Endodermal cell (in vitro differentiated cells): ENCODE data around the gene B3GNT2. TPM values are rescaled to one million over a fixed set of nuclear protein-coding genes. Genes with fewer than 3 reads are reported as not detected.

Experiments
- DNase-seq: peaks from one replicate; pipeline ENCODE4 v3.0.0-alpha.2; 2017
- H3K27ac ChIP-seq: 2 replicates; pipeline ENCODE4 v1.5.1; 2013; ENCODE audit warnings: mild to moderate bottlenecking, low read depth, low read length, moderate library complexity
- H3K27me3 ChIP-seq: 2 replicates; pipeline ENCODE4 v1.6.1; 2013; ENCODE audit warnings: mild to moderate bottlenecking, low read length, moderate library complexity; ENCODE audit not compliant: insufficient read depth, control insufficient read depth, poor library complexity, severe bottlenecking
- H3K36me3 ChIP-seq: 2 replicates; pipeline ENCODE4 v1.7.0; 2013; ENCODE audit warnings: mild to moderate bottlenecking, low read length, moderate library complexity; ENCODE audit not compliant: control insufficient read depth, insufficient read depth
- H3K4me1 ChIP-seq: one replicate; pipeline ENCODE4 v1.7.0; 2013; ENCODE audit warnings: low read length; ENCODE audit not compliant: control insufficient read depth, insufficient read depth
- H3K4me3 ChIP-seq: 2 replicates; pipeline ENCODE4 v1.5.1; 2013; ENCODE audit warnings: mild to moderate bottlenecking, low read length, moderate library complexity
- H3K9ac ChIP-seq: 2 replicates; pipeline ENCODE4 v1.6.1; 2013; ENCODE audit warnings: mild to moderate bottlenecking, low read length, moderate library complexity; ENCODE audit not compliant: poor library complexity, severe bottlenecking; ENCODE audit errors: extremely low read depth
- H3K9me3 ChIP-seq: 2 replicates; pipeline ENCODE4 v1.6.1; 2013; ENCODE audit warnings: mild to moderate bottlenecking, low read length, moderate library complexity; ENCODE audit not compliant: control insufficient read depth
- H3K27ac Mint-ChIP-seq: 2 replicates; pipeline ENCODE4 v1.8.0; 2020; ENCODE audit warnings: mixed read lengths
- H3K27me3 Mint-ChIP-seq: 2 replicates; pipeline ENCODE4 v1.8.0; 2021; ENCODE audit warnings: mild to moderate bottlenecking, mixed read lengths; ENCODE audit not compliant: insufficient read depth
- H3K36me3 Mint-ChIP-seq: 2 replicates; pipeline ENCODE4 v1.8.0; 2020; ENCODE audit warnings: low read depth, mixed read lengths
- H3K4me1 Mint-ChIP-seq: 2 replicates; pipeline ENCODE4 v1.8.0; 2020; ENCODE audit warnings: mixed read lengths
- H3K4me3 Mint-ChIP-seq: 2 replicates; pipeline ENCODE4 v1.8.0; 2020; ENCODE audit warnings: mild to moderate bottlenecking, moderate library complexity, mixed read lengths
- H3K9me3 Mint-ChIP-seq: 2 replicates; pipeline ENCODE4 v1.8.0; 2020; ENCODE audit warnings: mild to moderate bottlenecking, mixed read lengths
- CTCF ChIP-seq: fragments of 200-600 bp; sonication (generic); conservative IDR thresholded peaks from 2 replicates; pipeline ENCODE4 v1.5.0; 2021; ENCODE audit warnings: antibody characterized with exemption, mild to moderate bottlenecking
- WGBS, 2 experiments: methylation state at CpG; one replicate each; pipeline versions ENCODE4 v1.1.5 to v1.1.7; 2013; ENCODE audit warnings: missing lambda C conversion rate in 2 of 2, mixed read lengths in 1 of 2; ENCODE audit not compliant: insufficient coverage in 1 of 2, insufficient read length in 1 of 2; 5-methylcytosine and 5-hydroxymethylcytosine counted together
- total RNA-seq, 2 donors: library from RNA; stranded (reverse); fragmentation: NEBNext Ultra II Directional in 1 of 2; extraction: Animal tissue kit (Norgen Biotek cat#: 25700) in 1 of 2; gene quantifications; 2 replicates in 1 of 2; 3 replicates in 1 of 2; pipeline ENCODE4 v1.2.1, GENCODE V29; 2021

Gene B3GNT2
- total RNA-seq, 2 donors from 2014 or later: 38.7 to 59.2 TPM

GRCh38 chr2:62243983-62244382, 48.1 kb downstream of the B3GNT2 start:
- no peak overlapping the region for H3K9ac ChIP-seq
- H3K9me3 Mint-ChIP-seq: no peaks in the 10 kb centered on the region
- no peaks in the 10 kb centered on the region for H3K36me3 Mint-ChIP-seq
- H3K27me3 Mint-ChIP-seq: no peaks in the 10 kb centered on the region
- no peak for DNase-seq
- H3K36me3 ChIP-seq: no peaks in the 10 kb centered on the region
- H3K4me3 Mint-ChIP-seq: no peak overlapping the region
- H3K27ac ChIP-seq: no peak overlapping the region
- WGBS, 2 experiments: 79 to 88% methylated on average over 3 to 6 of the region's 6 CpGs
- H3K9me3 ChIP-seq: no peaks in the 10 kb centered on the region
- H3K27me3 ChIP-seq: no peaks in the 10 kb centered on the region
- no peaks in the 10 kb centered on the region for H3K4me1 ChIP-seq
- H3K27ac Mint-ChIP-seq: no peak overlapping the region
- TF ChIP-seq CTCF: no peak
- no peak overlapping the region for H3K4me3 ChIP-seq
- H3K4me1 Mint-ChIP-seq: no peaks in the 10 kb centered on the region

GRCh38 chr2:62248226-62248625, 52.3 kb downstream of the B3GNT2 start:
- Mint-ChIP-seq H3K9me3 (peaks cover 2% of the 10 kb centered on the region), H3K27ac (no peak overlapping the region), H3K27me3 (no peaks in the 10 kb centered on the region), H3K4me1 (no peaks in the 10 kb centered on the region), H3K36me3 (no peaks in the 10 kb centered on the region), H3K4me3 (no peak overlapping the region)
- TF ChIP-seq CTCF: no peak
- Histone ChIP-seq H3K4me1 (no peaks in the 10 kb centered on the region), H3K36me3 (no peaks in the 10 kb centered on the region), H3K4me3 (no peak overlapping the region), H3K27me3 (no peaks in the 10 kb centered on the region), H3K9me3 (no peaks in the 10 kb centered on the region), H3K27ac (no peak overlapping the region), H3K9ac (no peak overlapping the region)
- no peak for DNase-seq
- 79 to 80% methylated on average over 2 to 3 of the region's 3 CpGs for WGBS, 2 experiments

GRCh38 chr2:62250239-62250638, 54.3 kb downstream of the B3GNT2 start:
- Histone ChIP-seq H3K4me3 (no peak overlapping the region), H3K27me3 (no peaks in the 10 kb centered on the region), H3K9me3 (no peaks in the 10 kb centered on the region), H3K36me3 (no peaks in the 10 kb centered on the region), H3K4me1 (no peaks in the 10 kb centered on the region), H3K27ac (no peak overlapping the region), H3K9ac (no peak overlapping the region)
- no peak for TF ChIP-seq CTCF
- Mint-ChIP-seq H3K27me3 (no peaks in the 10 kb centered on the region), H3K36me3 (no peaks in the 10 kb centered on the region), H3K4me3 (no peak overlapping the region), H3K27ac (no peak overlapping the region), H3K4me1 (no peaks in the 10 kb centered on the region), H3K9me3 (peaks cover 8% of the 10 kb centered on the region)
- WGBS, 2 experiments: 95 to 96% methylated on average over 3 to 4 of the region's 4 CpGs
- no peak for DNase-seq
